Activated CD4-positive, alpha-beta memory T cell treated with anti-CD3 and anti-CD28 coated beads, Interleukin-2, amount 10 ng/mL, durations not matched to agents 7 days and 5 days (primary cell): ENCODE measurements around the gene DEPDC1. TPM values are rescaled to one million over a fixed set of nuclear protein-coding genes. Genes with fewer than 3 reads are reported as not detected.

Experiments
- CTCF ChIA-PET: fragments of 350-600 bp; sonication (Branson Sonifier 250); formaldehyde crosslinking; loops from one replicate; lab custom pipeline; 2021; ENCODE audit warnings: antibody characterized with exemption, inconsistent platforms; lab: Charles Lee
- POLR2A ChIA-PET: fragments of 350-600 bp; sonication (Branson Sonifier 250); formaldehyde crosslinking; loops from one replicate; lab custom pipeline; 2021; ENCODE audit warnings: antibody characterized with exemption; lab: Charles Lee
- DNase-seq: peaks from one replicate; pipeline ENCODE4 v3.0.0-alpha.2; 2020
- H3K27ac Mint-ChIP-seq: one replicate; pipeline ENCODE4 v1.8.0; 2021; ENCODE audit warnings: mild to moderate bottlenecking, mixed read lengths
- H3K27me3 Mint-ChIP-seq: one replicate; pipeline ENCODE4 v1.8.0; 2021; ENCODE audit warnings: mixed read lengths
- H3K36me3 Mint-ChIP-seq: one replicate; pipeline ENCODE4 v1.8.0; 2021; ENCODE audit warnings: low read depth, mixed read lengths
- H3K4me1 Mint-ChIP-seq: one replicate; pipeline ENCODE4 v1.8.0; 2021; ENCODE audit warnings: mixed read lengths
- H3K4me3 Mint-ChIP-seq: one replicate; pipeline ENCODE4 v1.8.0; 2021; ENCODE audit warnings: mild to moderate bottlenecking, mixed read lengths
- H3K9me3 Mint-ChIP-seq: one replicate; pipeline ENCODE4 v1.8.0; 2021; ENCODE audit warnings: mixed read lengths
- total RNA-seq, 2 experiments: library from RNA; stranded (reverse); gene quantifications; one replicate each; pipeline ENCODE4 v1.2.3, GENCODE V29; 2021

DEPDC1 gene
- total RNA-seq, 2 experiments from 2014 or later, result 25.7 to 29.6 TPM

DNA sequence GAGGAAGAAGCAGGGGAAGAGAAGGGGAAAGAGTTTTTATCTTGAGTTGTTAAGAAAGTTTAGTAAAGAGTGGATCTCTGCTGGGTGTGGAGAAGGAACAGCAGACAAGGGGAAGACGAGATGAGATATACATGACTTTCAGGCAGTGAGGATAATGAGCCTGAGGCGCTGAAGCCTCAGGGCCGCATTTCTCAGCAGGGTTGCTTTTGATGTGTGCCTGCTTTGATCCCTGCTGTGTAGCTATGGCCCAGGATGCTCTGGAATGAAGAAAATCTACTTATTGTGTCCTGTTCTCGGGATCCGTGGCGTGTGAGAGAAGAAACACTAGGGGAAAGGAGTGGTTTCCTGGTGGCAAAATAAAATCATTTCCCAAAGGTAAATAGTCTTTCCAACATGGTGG, 32.0 kb downstream of the DEPDC1 start:
- ChIA-PET CTCF (no interaction called here), POLR2A (no interaction called here)
- Mint-ChIP-seq H3K4me1 (no peaks in the 10 kb centered on the region), H3K4me3 (no peak overlapping the region), H3K27me3 (no peaks in the 10 kb centered on the region), H3K27ac (no peak overlapping the region), H3K36me3 (no peaks in the 10 kb centered on the region), H3K9me3 (no peaks in the 10 kb centered on the region)
- DNase-seq, result no peak

DNA sequence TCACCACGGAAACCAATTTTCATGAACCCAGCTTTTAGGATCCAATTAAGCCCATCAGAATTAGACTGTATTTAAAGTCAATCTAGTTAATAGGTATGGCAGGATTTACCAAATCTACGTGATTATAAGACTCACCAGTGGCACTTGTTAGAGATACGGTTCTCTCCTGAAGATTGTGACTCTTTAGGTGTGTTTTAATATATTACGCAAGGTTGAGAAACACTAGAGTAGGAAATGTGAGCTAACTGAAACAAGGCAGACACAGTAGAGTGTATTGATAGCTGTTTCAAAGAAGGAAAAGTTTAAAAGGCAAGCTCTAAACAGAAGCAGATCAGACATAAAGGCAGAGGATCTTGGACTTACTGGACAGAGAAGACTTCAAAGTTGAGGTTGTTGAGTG, 35.9 kb downstream of the DEPDC1 start:
- no peak for DNase-seq
- Mint-ChIP-seq H3K4me3 (no peak overlapping the region), H3K27ac (no peak overlapping the region), H3K4me1 (no peaks in the 10 kb centered on the region), H3K36me3 (no peaks in the 10 kb centered on the region), H3K9me3 (no peaks in the 10 kb centered on the region), H3K27me3 (peaks cover 2% of the 10 kb centered on the region)
- CTCF ChIA-PET, result no interaction called here
- POLR2A ChIA-PET, result no interaction called here

DNA sequence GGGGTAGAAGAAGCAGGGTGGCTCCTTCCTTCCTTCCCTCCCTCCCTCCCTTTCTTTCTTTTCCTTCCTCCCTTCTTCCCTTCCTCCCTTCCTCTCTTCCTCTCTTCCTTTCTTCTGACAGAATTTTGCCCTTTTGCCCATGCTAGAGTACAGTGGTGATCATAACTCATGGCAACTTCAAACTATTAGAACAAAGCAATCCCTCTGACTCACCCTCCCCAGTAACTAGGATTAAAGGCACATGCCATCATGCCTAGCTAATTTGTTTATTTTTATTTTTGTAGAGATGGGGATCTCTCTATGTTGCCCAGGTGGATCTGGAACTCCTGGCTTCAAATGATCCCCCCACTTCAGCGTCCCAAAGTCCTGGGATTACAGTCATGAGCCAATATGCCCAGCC, 37.1 kb downstream of the DEPDC1 start:
- Mint-ChIP-seq H3K27ac (no peak overlapping the region), H3K9me3 (no peaks in the 10 kb centered on the region), H3K36me3 (no peaks in the 10 kb centered on the region), H3K4me3 (no peak overlapping the region), H3K27me3 (peaks cover 2% of the 10 kb centered on the region), H3K4me1 (no peaks in the 10 kb centered on the region)
- ChIA-PET POLR2A (no interaction called here), CTCF (no interaction called here)
- DNase-seq, result no peak

DNA sequence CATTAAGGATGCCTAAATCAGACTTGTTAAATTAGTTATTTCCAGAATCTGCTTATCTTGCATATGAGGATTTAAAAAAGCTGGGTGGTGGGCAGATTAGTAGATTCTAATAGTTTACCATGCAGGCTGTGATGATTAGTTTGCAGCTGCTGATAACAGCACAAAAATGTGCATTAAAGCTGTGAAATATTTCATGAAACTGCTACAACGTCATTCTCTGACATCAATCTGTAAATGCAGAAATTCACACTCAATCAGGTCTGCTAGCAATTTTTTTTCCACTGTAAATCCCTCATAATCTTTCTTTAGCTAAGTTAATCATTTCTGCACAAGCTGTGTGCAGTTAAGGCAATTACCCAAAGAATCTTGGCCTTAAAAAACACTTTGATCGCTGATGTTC, 37.8 kb downstream of the DEPDC1 start:
- no peak for DNase-seq
- Mint-ChIP-seq H3K9me3 (no peaks in the 10 kb centered on the region), H3K4me1 (no peaks in the 10 kb centered on the region), H3K36me3 (no peaks in the 10 kb centered on the region), H3K4me3 (no peak overlapping the region), H3K27ac (no peak overlapping the region), H3K27me3 (peaks cover 2% of the 10 kb centered on the region)
- CTCF ChIA-PET, result no interaction called here
- POLR2A ChIA-PET, result no interaction called here

DNA sequence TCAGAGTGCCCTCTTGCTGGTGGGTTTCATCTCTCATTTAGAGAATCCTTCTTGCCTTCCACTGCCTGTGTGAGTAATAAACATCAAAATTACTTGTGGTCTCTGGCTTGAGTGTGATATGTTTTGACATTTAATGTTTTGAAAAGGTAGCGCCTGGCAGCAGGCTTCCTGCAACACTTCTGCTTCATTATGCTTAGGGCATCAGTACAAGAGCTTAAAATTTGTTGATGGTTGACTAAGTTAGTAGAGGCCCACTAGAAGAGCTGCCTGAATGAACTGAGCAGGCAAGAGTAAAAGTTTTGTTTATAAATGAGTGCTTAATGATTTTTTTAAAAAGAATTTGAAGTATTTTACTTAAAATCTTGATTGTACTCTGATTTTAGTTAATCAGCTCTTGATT, 40.7 kb downstream of the DEPDC1 start:
- POLR2A ChIA-PET, result no interaction called here
- CTCF ChIA-PET, result no interaction called here
- no peak for DNase-seq
- Mint-ChIP-seq H3K4me3 (no peak overlapping the region), H3K27me3 (peaks cover 2% of the 10 kb centered on the region), H3K9me3 (no peaks in the 10 kb centered on the region), H3K4me1 (no peaks in the 10 kb centered on the region), H3K36me3 (no peaks in the 10 kb centered on the region), H3K27ac (no peak overlapping the region)

DNA sequence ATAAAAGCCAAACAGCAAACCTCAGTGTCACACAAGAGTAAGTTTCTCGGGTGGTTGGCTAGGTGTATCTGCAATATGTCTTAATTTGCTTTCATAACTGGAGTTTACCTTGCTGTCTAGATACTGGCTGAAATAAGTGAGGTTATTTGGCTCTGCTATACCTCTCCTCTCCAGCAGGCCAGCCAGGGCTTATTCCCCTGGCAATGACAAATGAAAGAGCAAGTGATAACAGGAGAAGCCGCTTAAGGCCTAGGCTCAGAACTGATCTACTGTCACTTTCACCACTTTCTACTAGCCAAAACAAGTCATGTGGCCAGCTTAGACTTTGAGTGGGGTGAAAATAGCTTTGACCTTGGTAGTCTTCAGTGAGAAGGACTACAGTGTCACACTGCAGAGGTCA, 42.3 kb downstream of the DEPDC1 start:
- peaks cover 2% of the 10 kb centered on the region for H3K27me3 Mint-ChIP-seq
- ChIA-PET CTCF (no interaction called here), POLR2A (no interaction called here)
- no peak overlapping the region for H3K27ac Mint-ChIP-seq
- H3K9me3 Mint-ChIP-seq, result no peaks in the 10 kb centered on the region
- no peak overlapping the region for H3K4me3 Mint-ChIP-seq
- no peaks in the 10 kb centered on the region for H3K4me1 Mint-ChIP-seq
- no peaks in the 10 kb centered on the region for H3K36me3 Mint-ChIP-seq
- DNase-seq, result no peak

DNA sequence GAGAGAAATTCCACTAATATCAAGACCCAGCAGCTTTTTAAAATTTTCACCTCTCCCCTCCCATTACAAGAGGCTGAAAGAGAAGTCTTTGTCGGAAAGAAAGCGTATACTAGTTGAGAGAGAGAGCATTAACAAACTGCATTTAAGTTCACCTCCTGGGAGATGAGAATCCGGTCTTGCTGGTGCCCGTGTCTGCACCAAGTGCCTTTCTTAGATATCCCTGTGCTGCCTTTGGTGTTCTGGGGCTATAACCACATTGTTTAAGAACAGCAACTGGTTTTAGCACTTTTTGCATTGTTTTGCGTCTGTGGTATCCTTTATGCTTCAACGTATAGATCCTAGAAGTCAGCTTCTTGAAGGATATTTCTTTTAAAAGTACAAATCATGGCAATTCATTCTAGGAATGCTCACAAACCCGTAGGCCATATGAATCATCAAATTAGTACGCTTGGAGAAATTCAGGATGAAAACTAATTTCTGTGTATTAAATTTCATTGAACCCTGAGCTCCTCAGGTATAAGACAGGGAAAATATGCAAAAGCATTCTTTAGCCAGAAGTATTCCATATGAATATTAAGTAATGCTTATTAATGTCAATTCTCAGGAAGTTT, 43.7 kb downstream of the DEPDC1 start:
- Mint-ChIP-seq H3K27ac (no peak overlapping the region), H3K4me3 (no peak overlapping the region), H3K36me3 (no peaks in the 10 kb centered on the region), H3K9me3 (no peaks in the 10 kb centered on the region), H3K27me3 (peaks cover 1% of the 10 kb centered on the region), H3K4me1 (no peaks in the 10 kb centered on the region)
- POLR2A ChIA-PET, result interaction anchor here (0.5 kb wide), 1 partner anchor 44 kb away, joined by 3 read pairs; the partner anchor contains the start of gene DEPDC1
- CTCF ChIA-PET, result no interaction called here
- no peak for DNase-seq

DNA sequence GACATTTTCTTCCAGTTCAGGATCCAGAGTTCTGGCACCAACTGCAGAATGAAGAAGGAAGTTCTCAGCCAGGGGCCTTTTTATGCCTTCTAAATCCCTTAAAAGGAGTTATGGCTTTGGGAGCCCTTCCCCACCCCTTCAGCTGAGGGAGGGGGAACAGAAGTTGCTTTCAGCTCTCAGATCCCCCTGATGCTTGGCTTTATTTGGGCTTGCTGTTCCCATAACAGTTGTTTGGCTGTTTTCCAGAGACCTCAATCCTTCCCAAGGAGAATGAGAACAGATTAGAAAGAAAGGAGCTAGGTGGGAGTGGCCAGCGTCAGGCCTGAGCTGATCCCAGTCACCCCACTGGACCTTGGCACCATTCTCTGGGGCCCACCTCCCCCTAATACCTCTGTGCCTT, 47.0 kb downstream of the DEPDC1 start, which contains the start of gene RPE65:
RPE65 (minus strand) TSS at position 54 of the 400 bp plus-strand sequence; CDS start at position 5, 49 bp downstream.
- Mint-ChIP-seq H3K27ac (no peak within 1 kb of the TSS), H3K27me3 (no peaks in the 10 kb centered on the region), H3K36me3 (no peaks in the 10 kb centered on the region), H3K4me3 (no peak within 1 kb of the TSS), H3K9me3 (no peaks in the 10 kb centered on the region), H3K4me1 (no peaks in the 10 kb centered on the region)
- no peak for DNase-seq
- CTCF ChIA-PET, result no interaction called here
- POLR2A ChIA-PET, result no interaction called here

DNA sequence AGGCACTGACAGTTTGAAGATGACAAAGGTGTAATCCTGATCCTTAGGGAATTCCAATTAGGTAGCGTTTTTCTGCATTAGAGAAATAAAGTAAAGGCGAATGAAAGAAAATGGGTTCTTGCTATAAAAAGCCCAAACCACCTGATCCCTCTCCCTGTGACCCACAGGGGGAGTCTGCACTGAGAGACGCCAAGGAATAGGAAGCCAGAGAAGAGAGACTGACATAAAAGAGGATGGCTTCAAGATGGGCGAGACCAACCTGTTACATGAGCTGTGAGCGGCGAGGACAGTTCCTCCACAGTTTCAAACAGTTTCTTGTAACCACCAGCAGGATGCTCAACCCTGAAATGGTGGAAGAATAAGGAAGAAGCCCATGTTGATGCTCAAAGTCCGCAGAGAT, 48.5 kb downstream of the DEPDC1 start:
- H3K4me1 Mint-ChIP-seq, result no peaks in the 10 kb centered on the region
- H3K36me3 Mint-ChIP-seq, result no peaks in the 10 kb centered on the region
- no peak overlapping the region for H3K27ac Mint-ChIP-seq
- no peak overlapping the region for H3K4me3 Mint-ChIP-seq
- ChIA-PET CTCF (no interaction called here), POLR2A (no interaction called here)
- DNase-seq, result no peak
- H3K9me3 Mint-ChIP-seq, result no peaks in the 10 kb centered on the region
- no peaks in the 10 kb centered on the region for H3K27me3 Mint-ChIP-seq

DNA sequence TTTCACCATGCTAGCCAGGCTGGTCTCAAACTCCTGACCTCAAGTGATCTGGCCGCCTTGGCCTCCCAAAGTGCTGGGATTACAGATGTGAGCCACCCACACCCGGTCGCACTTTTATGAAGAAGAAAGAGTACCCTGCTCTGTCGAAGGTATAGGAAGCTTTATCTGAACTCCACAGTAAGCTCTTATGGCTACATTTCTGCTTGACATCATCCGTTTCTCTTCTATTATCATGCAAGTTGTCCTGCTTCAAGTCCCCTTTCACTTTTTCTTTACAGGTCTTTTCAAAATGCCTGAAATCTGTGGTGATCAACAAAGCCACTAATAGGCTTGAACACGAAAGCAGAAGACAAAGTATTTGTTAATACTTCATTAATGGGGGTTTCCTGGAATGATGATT, 51.2 kb downstream of the DEPDC1 start:
- H3K27me3 Mint-ChIP-seq, result no peaks in the 10 kb centered on the region
- H3K9me3 Mint-ChIP-seq, result no peaks in the 10 kb centered on the region
- H3K4me1 Mint-ChIP-seq, result no peaks in the 10 kb centered on the region
- DNase-seq, result no peak
- no peak overlapping the region for H3K4me3 Mint-ChIP-seq
- no peak overlapping the region for H3K27ac Mint-ChIP-seq
- ChIA-PET POLR2A (no interaction called here), CTCF (no interaction called here)
- no peaks in the 10 kb centered on the region for H3K36me3 Mint-ChIP-seq

DNA sequence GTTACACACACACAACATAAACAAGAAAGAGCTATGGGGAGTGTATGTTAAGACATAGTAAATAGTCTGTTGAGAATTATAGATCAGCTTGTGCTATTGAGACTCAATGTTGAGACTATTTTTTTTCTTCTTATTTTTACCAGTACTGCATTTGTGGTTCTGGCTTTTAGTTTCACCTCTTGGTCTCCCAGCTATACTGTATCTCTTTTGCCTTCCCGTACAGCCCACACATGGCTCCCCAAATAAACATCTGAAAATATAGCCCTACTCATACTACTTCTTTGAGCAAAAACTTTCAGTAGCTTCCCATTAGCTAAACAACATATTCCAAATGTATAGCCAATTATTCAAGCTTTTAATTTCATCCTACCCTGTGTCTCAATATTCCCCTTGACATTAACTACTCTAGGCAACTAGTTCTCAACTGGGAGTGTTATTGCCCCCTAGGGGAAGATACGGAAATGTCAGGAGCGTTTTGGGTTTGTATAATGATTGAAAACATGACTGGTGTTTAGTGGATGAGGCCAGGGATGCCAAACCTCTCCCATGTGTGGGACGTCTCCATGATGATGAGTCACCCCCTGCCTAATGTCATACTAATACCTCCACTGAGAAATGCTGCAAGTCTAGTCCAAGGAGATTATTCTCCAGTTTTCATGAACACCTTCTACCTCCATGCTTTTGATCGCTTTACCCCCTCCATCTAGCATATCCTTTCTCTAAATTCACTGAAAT, 53.9 kb downstream of the DEPDC1 start:
- CTCF ChIA-PET, result interaction anchor here (0.9 to 1.4 kb wide), 3 partner anchors 323 to 326 kb away, joined by 3 to 12 read pairs (median 4); no protein-coding TSS in a partner anchor
- Mint-ChIP-seq H3K4me1 (no peaks in the 10 kb centered on the region), H3K9me3 (no peaks in the 10 kb centered on the region), H3K4me3 (no peak overlapping the region), H3K27ac (no peak overlapping the region), H3K36me3 (no peaks in the 10 kb centered on the region), H3K27me3 (peaks cover 2% of the 10 kb centered on the region)
- DNase-seq, result no peak
- POLR2A ChIA-PET, result no interaction called here

DNA sequence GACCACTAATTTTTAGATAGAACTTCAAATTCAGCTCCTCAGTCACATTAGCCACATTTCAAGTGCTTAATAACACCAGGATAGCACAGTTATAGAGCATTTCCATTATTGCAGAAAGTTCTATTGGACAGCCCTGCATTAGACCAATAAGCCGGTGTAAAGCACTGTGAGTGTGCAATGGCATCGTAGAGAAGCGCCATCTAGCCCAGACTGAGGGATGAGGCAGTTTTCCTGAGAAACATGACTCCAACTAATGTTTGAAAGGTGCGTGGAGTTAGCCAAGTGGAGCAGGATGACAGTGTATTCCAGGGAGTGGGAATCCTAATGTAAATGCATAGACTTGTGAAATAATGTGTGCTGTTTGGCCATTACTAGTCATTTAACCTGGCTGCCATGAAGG, 54.9 kb downstream of the DEPDC1 start:
- H3K27me3 Mint-ChIP-seq, result peaks cover 2% of the 10 kb centered on the region
- H3K4me1 Mint-ChIP-seq, result no peaks in the 10 kb centered on the region
- H3K27ac Mint-ChIP-seq, result no peak overlapping the region
- no peaks in the 10 kb centered on the region for H3K36me3 Mint-ChIP-seq
- H3K4me3 Mint-ChIP-seq, result no peak overlapping the region
- CTCF ChIA-PET, result interaction anchor here (1.2 to 1.4 kb wide), 2 partner anchors 322 to 325 kb away, joined by 4 to 12 read pairs; no protein-coding TSS in a partner anchor
- POLR2A ChIA-PET, result no interaction called here
- H3K9me3 Mint-ChIP-seq, result no peaks in the 10 kb centered on the region
- no peak for DNase-seq

DNA sequence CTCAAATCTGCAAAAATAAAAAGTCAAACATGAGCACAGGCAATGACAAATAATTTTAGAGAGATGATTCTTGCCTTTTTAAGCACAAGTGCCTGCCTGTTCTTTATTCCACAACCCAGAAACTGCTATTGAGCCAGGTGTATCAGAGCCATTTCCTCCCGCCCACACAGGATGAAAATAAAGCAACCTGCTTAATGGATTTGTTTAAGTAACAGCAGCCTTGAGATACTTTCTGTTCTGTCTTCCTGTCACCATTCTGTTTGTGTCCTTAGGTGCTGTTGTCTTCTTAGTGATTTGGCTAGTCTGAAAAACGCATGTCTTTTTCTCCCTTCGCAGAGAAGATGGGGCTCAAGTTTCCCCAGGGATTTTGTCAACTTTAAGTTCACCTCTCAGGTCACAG, 58.6 kb downstream of the DEPDC1 start:
- H3K27me3 Mint-ChIP-seq, result peaks cover 4% of the 10 kb centered on the region

DNA sequence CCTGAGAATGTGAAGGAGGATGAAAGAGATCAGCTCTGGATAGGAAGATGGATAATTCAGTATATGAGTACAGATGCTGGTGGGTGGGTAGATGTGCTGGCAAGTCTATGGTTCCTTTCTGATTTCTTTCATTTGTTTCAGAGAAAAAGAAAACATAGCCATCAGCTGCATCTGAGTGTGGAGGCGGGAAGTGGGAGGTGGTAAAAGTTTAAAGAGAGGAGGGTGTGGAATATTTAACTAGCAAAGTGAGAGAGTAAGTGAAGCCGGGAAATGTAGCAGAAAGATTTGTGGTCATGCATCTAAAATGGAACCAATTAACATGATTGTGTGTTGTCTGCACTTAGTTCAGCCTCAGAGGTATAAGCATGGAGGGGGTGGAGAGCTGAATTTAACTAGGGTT, 63.5 kb downstream of the DEPDC1 start:
- Mint-ChIP-seq H3K4me3 (no peak overlapping the region), H3K9me3 (no peaks in the 10 kb centered on the region), H3K4me1 (no peaks in the 10 kb centered on the region), H3K36me3 (no peaks in the 10 kb centered on the region), H3K27ac (no peak overlapping the region), H3K27me3 (peaks cover 3% of the 10 kb centered on the region)
- DNase-seq, result no peak
- CTCF ChIA-PET, result no interaction called here
- POLR2A ChIA-PET, result interaction anchor here (0.6 kb wide), 1 partner anchor 241 kb away, joined by 3 read pairs; no protein-coding TSS in a partner anchor

More for the DNA sequence above, 58.6 kb downstream of the DEPDC1 start:
- H3K27ac Mint-ChIP-seq, result no peak overlapping the region
- H3K9me3 Mint-ChIP-seq, result no peaks in the 10 kb centered on the region
- no peak for DNase-seq
- no peak overlapping the region for H3K4me3 Mint-ChIP-seq
- H3K36me3 Mint-ChIP-seq, result no peaks in the 10 kb centered on the region
- ChIA-PET POLR2A (no interaction called here), CTCF (no interaction called here)
- H3K4me1 Mint-ChIP-seq, result no peaks in the 10 kb centered on the region
